ENCODE results near the gene PNPLA2. TPM values are rescaled to one million over a fixed set of nuclear protein-coding genes. Genes with fewer than 3 reads are reported as not detected.

The PNPLA2 gene
- total RNA-seq, 1 experiment from 2014 or later: 66.5 TPM

DNA sequence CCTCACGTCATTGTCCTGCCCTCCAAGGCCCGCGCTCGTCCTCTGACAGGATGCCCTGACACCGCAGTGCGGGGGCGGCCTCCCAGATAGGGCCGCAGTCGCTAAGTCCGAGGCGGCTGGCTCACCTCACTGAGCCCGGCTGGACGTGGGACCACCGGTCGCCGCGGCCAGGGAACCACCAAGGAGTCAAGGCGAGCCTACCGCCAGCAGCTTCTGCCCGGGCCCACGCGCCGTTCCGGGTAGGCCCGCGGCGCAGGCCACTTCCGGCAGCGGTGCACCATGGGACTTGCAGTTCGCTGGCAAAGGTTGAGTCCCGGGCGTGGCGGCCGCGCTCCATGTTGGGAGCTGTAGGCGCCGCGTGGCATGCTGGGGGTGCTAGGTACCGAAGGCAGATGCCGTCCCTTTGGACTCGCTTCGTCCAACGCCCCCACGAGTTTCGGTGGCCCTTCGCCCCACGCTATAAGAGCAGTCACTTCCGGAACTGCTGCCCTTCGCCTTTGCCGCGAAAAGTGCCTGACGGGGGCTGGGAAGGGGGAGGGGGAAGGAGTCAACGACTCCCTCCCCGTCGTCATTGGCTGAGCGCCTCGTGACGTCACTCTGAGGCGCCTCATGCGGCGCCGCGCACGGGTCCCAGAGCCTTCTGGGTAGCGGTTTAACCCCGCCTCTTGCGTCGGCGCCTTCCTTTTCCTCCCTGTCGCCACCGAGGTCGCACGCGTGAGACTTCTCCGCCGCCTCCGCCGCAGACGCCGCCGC is 9.3 kb upstream of the PNPLA2 start, which contains the start of gene RPLP2 (continued):
- TF ChIP-seq, protein P1, sequence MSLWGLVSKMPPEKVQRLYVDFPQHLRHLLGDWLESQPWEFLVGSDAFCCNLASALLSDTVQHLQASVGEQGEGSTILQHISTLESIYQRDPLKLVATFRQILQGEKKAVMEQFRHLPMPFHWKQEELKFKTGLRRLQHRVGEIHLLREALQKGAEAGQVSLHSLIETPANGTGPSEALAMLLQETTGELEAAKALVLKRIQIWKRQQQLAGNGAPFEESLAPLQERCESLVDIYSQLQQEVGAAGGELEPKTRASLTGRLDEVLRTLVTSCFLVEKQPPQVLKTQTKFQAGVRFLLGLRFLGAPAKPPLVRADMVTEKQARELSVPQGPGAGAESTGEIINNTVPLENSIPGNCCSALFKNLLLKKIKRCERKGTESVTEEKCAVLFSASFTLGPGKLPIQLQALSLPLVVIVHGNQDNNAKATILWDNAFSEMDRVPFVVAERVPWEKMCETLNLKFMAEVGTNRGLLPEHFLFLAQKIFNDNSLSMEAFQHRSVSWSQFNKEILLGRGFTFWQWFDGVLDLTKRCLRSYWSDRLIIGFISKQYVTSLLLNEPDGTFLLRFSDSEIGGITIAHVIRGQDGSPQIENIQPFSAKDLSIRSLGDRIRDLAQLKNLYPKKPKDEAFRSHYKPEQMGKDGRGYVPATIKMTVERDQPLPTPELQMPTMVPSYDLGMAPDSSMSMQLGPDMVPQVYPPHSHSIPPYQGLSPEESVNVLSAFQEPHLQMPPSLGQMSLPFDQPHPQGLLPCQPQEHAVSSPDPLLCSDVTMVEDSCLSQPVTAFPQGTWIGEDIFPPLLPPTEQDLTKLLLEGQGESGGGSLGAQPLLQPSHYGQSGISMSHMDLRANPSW (CRISPR knock-in tag; conservative IDR thresholded peaks at IDR 0.05; ENCODE audit: low read depth): no peak
- no peak for TF ChIP-seq OVOL2 (CRISPR knock-in tag; IDR thresholded peaks at IDR 0.05; ENCODE audit: borderline replicate concordance)
- TF ChIP-seq ZNF232 (CRISPR knock-in tag; IDR thresholded peaks at IDR 0.05): peak; percentile 17; the same call in 1 of the 2 replicates
- TF ChIP-seq, protein P2, sequence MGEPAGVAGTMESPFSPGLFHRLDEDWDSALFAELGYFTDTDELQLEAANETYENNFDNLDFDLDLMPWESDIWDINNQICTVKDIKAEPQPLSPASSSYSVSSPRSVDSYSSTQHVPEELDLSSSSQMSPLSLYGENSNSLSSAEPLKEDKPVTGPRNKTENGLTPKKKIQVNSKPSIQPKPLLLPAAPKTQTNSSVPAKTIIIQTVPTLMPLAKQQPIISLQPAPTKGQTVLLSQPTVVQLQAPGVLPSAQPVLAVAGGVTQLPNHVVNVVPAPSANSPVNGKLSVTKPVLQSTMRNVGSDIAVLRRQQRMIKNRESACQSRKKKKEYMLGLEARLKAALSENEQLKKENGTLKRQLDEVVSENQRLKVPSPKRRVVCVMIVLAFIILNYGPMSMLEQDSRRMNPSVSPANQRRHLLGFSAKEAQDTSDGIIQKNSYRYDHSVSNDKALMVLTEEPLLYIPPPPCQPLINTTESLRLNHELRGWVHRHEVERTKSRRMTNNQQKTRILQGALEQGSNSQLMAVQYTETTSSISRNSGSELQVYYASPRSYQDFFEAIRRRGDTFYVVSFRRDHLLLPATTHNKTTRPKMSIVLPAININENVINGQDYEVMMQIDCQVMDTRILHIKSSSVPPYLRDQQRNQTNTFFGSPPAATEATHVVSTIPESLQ (CRISPR knock-in tag; IDR thresholded peaks at IDR 0.05): no peak
- TF ChIP-seq RORB (CRISPR knock-in tag; IDR thresholded peaks at IDR 0.05): no peak
- no peak for TF ChIP-seq ZNF423 (CRISPR knock-in tag; IDR thresholded peaks at IDR 0.05)
- TF ChIP-seq CBFB (CRISPR knock-in tag; IDR thresholded peaks at IDR 0.05; ENCODE audit: low read depth): no peak
- TF ChIP-seq, protein P3, sequence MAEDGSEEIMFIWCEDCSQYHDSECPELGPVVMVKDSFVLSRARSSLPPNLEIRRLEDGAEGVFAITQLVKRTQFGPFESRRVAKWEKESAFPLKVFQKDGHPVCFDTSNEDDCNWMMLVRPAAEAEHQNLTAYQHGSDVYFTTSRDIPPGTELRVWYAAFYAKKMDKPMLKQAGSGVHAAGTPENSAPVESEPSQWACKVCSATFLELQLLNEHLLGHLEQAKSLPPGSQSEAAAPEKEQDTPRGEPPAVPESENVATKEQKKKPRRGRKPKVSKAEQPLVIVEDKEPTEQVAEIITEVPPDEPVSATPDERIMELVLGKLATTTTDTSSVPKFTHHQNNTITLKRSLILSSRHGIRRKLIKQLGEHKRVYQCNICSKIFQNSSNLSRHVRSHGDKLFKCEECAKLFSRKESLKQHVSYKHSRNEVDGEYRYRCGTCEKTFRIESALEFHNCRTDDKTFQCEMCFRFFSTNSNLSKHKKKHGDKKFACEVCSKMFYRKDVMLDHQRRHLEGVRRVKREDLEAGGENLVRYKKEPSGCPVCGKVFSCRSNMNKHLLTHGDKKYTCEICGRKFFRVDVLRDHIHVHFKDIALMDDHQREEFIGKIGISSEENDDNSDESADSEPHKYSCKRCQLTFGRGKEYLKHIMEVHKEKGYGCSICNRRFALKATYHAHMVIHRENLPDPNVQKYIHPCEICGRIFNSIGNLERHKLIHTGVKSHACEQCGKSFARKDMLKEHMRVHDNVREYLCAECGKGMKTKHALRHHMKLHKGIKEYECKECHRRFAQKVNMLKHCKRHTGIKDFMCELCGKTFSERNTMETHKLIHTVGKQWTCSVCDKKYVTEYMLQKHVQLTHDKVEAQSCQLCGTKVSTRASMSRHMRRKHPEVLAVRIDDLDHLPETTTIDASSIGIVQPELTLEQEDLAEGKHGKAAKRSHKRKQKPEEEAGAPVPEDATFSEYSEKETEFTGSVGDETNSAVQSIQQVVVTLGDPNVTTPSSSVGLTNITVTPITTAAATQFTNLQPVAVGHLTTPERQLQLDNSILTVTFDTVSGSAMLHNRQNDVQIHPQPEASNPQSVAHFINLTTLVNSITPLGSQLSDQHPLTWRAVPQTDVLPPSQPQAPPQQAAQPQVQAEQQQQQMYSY (CRISPR knock-in tag; IDR thresholded peaks at IDR 0.05): no peak
- TF ChIP-seq, protein P4, sequence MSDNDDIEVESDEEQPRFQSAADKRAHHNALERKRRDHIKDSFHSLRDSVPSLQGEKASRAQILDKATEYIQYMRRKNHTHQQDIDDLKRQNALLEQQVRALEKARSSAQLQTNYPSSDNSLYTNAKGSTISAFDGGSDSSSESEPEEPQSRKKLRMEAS (CRISPR knock-in tag; IDR thresholded peaks at IDR 0.05): peak; percentile 92
- no peak for TF ChIP-seq PRRX2 (CRISPR knock-in tag; IDR thresholded peaks at IDR 0.05)
- no peak for TF ChIP-seq ZNF121 (CRISPR knock-in tag; IDR thresholded peaks at IDR 0.05)
- no peak; the same call in 1 of the 2 replicates for TF ChIP-seq RELA (CRISPR knock-in tag; IDR thresholded peaks at IDR 0.05; ENCODE audit: borderline replicate concordance)
- no peak for TF ChIP-seq ETV6 (CRISPR knock-in tag; IDR thresholded peaks at IDR 0.05)
- TF ChIP-seq JUN (CRISPR knock-in tag; IDR thresholded peaks at IDR 0.05): peak; percentile 63; the same call in 1 of the 2 replicates
- no peak; the same call in 1 of the 2 replicates for TF ChIP-seq SMAD3 (CRISPR knock-in tag; IDR thresholded peaks at IDR 0.05; ENCODE audit: borderline replicate concordance)
- TF ChIP-seq KAT7 (CRISPR knock-in tag; IDR thresholded peaks at IDR 0.05; ENCODE audit: borderline replicate concordance): no peak
- TF ChIP-seq, protein P5, sequence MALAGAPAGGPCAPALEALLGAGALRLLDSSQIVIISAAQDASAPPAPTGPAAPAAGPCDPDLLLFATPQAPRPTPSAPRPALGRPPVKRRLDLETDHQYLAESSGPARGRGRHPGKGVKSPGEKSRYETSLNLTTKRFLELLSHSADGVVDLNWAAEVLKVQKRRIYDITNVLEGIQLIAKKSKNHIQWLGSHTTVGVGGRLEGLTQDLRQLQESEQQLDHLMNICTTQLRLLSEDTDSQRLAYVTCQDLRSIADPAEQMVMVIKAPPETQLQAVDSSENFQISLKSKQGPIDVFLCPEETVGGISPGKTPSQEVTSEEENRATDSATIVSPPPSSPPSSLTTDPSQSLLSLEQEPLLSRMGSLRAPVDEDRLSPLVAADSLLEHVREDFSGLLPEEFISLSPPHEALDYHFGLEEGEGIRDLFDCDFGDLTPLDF (CRISPR knock-in tag; IDR thresholded peaks at IDR 0.05): no peak
- TF ChIP-seq, protein P6, sequence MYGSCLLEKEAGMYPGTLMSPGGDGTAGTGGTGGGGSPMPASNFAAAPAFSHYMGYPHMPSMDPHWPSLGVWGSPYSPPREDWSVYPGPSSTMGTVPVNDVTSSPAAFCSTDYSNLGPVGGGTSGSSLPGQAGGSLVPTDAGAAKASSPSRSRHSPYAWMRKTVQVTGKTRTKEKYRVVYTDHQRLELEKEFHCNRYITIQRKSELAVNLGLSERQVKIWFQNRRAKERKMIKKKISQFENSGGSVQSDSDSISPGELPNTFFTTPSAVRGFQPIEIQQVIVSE (CRISPR knock-in tag; IDR thresholded peaks at IDR 0.05; ENCODE audit: borderline replicate concordance): no peak
- TF ChIP-seq TEAD1 (CRISPR knock-in tag; IDR thresholded peaks at IDR 0.05): 0 out of 2 replicates have a peak, but pooled peaks have one; percentile 65
- TF ChIP-seq NFATC4 (CRISPR knock-in tag; IDR thresholded peaks at IDR 0.05): no peak
- TF ChIP-seq FOXK1 (CRISPR knock-in tag; IDR thresholded peaks at IDR 0.05): peak; percentile 62; the same call in 1 of the 2 replicates
- TF ChIP-seq NR3C1 (CRISPR knock-in tag; conservative IDR thresholded peaks at IDR 0.05; ENCODE audit: low read depth): no peak
- no peak for TF ChIP-seq FOXJ3 (CRISPR knock-in tag; IDR thresholded peaks at IDR 0.05; ENCODE audit: borderline replicate concordance)
- TF ChIP-seq, protein P7, sequence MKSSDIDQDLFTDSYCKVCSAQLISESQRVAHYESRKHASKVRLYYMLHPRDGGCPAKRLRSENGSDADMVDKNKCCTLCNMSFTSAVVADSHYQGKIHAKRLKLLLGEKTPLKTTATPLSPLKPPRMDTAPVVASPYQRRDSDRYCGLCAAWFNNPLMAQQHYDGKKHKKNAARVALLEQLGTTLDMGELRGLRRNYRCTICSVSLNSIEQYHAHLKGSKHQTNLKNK (CRISPR knock-in tag; IDR thresholded peaks at IDR 0.05): no peak
- 0 out of 2 replicates have a peak, but pooled peaks have one; percentile 38 for TF ChIP-seq ZNF219 (CRISPR knock-in tag; IDR thresholded peaks at IDR 0.05; ENCODE audit: borderline replicate concordance)
- TF ChIP-seq, protein P8, sequence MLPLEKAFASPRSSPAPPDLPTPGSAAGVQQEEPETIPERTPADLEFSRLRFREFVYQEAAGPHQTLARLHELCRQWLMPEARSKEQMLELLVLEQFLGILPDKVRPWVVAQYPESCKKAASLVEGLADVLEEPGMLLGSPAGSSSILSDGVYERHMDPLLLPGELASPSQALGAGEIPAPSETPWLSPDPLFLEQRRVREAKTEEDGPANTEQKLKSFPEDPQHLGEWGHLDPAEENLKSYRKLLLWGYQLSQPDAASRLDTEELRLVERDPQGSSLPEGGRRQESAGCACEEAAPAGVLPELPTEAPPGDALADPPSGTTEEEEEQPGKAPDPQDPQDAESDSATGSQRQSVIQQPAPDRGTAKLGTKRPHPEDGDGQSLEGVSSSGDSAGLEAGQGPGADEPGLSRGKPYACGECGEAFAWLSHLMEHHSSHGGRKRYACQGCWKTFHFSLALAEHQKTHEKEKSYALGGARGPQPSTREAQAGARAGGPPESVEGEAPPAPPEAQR (CRISPR knock-in tag; IDR thresholded peaks at IDR 0.05): no peak
